ENCODE data around the gene CSMD2. TPM values are rescaled to one million over a fixed set of nuclear protein-coding genes. Genes with fewer than 3 reads are reported as not detected.

Gene CSMD2
- total RNA-seq, 1 experiment from 2014 or later, result 2.8 TPM

GRCh38 chr1:33758698-33759097 is 406.3 kb downstream of the CSMD2 start:
- ChIA-PET CTCF (no interaction called here), POLR2A (ENCODE audit: low non-redundant PET) (no interaction called here)
- TF ChIP-seq CTCF (conservative IDR thresholded peaks at IDR 0.05; ENCODE audit: low read depth, low read length) (no peak), EZH2 (IDR thresholded peaks at IDR 0.05; ENCODE audit: borderline replicate concordance, low read depth, low read length, poor library complexity, severe bottlenecking) (no peak)
- no peaks in the 10 kb centered on the region for H3K4me1 ChIP-seq (ENCODE audit: insufficient read depth, low read length, poor library complexity, severe bottlenecking)
- H3K4me3 ChIP-seq (ENCODE audit: low read depth, low read length, poor library complexity, severe bottlenecking), result no peak overlapping the region
- H3K27me3 ChIP-seq (replicated peaks; ENCODE audit: insufficient read depth, low read depth, low read length, poor library complexity), result no peaks in the 10 kb centered on the region
- H3K27ac ChIP-seq (ENCODE audit: low read depth, low read length, poor library complexity, severe bottlenecking), result no peak overlapping the region
- peak; percentile 3 for DNase-seq (ENCODE audit: low spot score)
- BruUV-seq (replicated peaks), result no TSS peak
- no peaks in the 10 kb centered on the region for H3K9me3 ChIP-seq (ENCODE audit: low read depth, low read length, poor library complexity, severe bottlenecking)
- H3K36me3 ChIP-seq (ENCODE audit: insufficient read depth, low read length, poor library complexity, severe bottlenecking), result no peaks in the 10 kb centered on the region
- intact Hi-C loops (cut with micrococcal nuclease; ENCODE audit: unreplicated experiment), result no loop called here

- POLR2A ChIA-PET (ENCODE audit: low non-redundant PET), result no interaction called here
- intact Hi-C loops (cut with micrococcal nuclease; ENCODE audit: unreplicated experiment), result no loop called here
- Histone ChIP-seq H3K27me3 (replicated peaks; ENCODE audit: insufficient read depth, low read depth, low read length, poor library complexity) (no peaks in the 10 kb centered on the region), H3K4me1 (ENCODE audit: insufficient read depth, low read length, poor library complexity, severe bottlenecking) (no peaks in the 10 kb centered on the region), H3K4me3 (ENCODE audit: low read depth, low read length, poor library complexity, severe bottlenecking) (no peak overlapping the region), H3K36me3 (ENCODE audit: insufficient read depth, low read length, poor library complexity, severe bottlenecking) (no peaks in the 10 kb centered on the region), H3K9me3 (ENCODE audit: low read depth, low read length, poor library complexity, severe bottlenecking) (no peaks in the 10 kb centered on the region), H3K27ac (ENCODE audit: low read depth, low read length, poor library complexity, severe bottlenecking) (no peak overlapping the region)
- CTCF ChIA-PET, result no interaction called here
- no peak for DNase-seq (ENCODE audit: low spot score)
- TF ChIP-seq EZH2 (IDR thresholded peaks at IDR 0.05; ENCODE audit: borderline replicate concordance, low read depth, low read length, poor library complexity, severe bottlenecking), result no peak
- no peak for TF ChIP-seq CTCF (conservative IDR thresholded peaks at IDR 0.05; ENCODE audit: low read depth, low read length)
- BruUV-seq (replicated peaks), result no TSS peak
Observed at GRCh38 chr1:33753087-33753856, 411.8 kb downstream of the CSMD2 start.

GRCh38 chr1:33745942-33746341 is 419.1 kb downstream of the CSMD2 start:
- Histone ChIP-seq H3K4me3 (ENCODE audit: low read depth, low read length, poor library complexity, severe bottlenecking) (no peak overlapping the region), H3K9me3 (ENCODE audit: low read depth, low read length, poor library complexity, severe bottlenecking) (no peaks in the 10 kb centered on the region), H3K36me3 (ENCODE audit: insufficient read depth, low read length, poor library complexity, severe bottlenecking) (no peaks in the 10 kb centered on the region), H3K27ac (ENCODE audit: low read depth, low read length, poor library complexity, severe bottlenecking) (no peak overlapping the region), H3K4me1 (ENCODE audit: insufficient read depth, low read length, poor library complexity, severe bottlenecking) (no peaks in the 10 kb centered on the region), H3K27me3 (replicated peaks; ENCODE audit: insufficient read depth, low read depth, low read length, poor library complexity) (peaks cover 3% of the 10 kb centered on the region)
- intact Hi-C loops (cut with micrococcal nuclease; ENCODE audit: unreplicated experiment), result no loop called here
- CTCF ChIA-PET, result no interaction called here
- no TSS peak for BruUV-seq (replicated peaks)
- POLR2A ChIA-PET (ENCODE audit: low non-redundant PET), result no interaction called here
- TF ChIP-seq EZH2 (IDR thresholded peaks at IDR 0.05; ENCODE audit: borderline replicate concordance, low read depth, low read length, poor library complexity, severe bottlenecking) (no peak), CTCF (conservative IDR thresholded peaks at IDR 0.05; ENCODE audit: low read depth, low read length) (no peak)
- no peak for DNase-seq (ENCODE audit: low spot score)
